A673 (cell line): ENCODE measurements around the gene ANKS1B.

ENCODE experiments used
- EZH2 ChIP-seq: fragments of 200-600 bp; sonication (generic); IDR thresholded peaks from 2 replicates; pipeline ENCODE4 v1.6.1; 2017; ENCODE audit warnings: borderline replicate concordance, low read depth, mild to moderate bottlenecking, mixed read lengths, antibody characterized with exemption, low read length; ENCODE audit not compliant: poor library complexity, severe bottlenecking
- TF ChIP-seq, protein P1 (sequence below): fragments of 300-800, 200-600 bp; sonication (generic); conservative IDR thresholded peaks from 2 replicates; pipeline ENCODE4 v1.5.1; 2017; ENCODE audit warnings: low read depth, mild to moderate bottlenecking, antibody characterized with exemption, low read length, moderate library complexity, mixed read lengths

DNA sequence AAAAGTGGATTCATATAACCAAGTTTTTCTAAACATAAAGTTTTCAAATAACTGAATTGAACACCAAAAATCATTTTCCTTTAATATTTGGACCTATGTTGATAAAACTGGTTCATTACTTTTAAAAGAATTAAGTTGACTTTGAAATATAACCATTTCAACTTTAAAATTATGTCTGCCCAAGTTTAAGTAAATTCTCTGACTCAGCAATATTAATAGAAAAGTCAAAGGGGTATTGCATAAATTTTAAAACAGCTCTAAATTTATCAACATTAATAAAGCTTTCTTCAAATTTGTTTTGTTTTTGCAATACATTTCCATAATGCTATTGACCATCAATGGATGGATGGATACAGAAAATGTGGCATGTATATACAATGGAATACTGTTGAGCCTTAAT is 505.6 kb downstream of the ANKS1B start:
- TF ChIP-seq, protein P1, sequence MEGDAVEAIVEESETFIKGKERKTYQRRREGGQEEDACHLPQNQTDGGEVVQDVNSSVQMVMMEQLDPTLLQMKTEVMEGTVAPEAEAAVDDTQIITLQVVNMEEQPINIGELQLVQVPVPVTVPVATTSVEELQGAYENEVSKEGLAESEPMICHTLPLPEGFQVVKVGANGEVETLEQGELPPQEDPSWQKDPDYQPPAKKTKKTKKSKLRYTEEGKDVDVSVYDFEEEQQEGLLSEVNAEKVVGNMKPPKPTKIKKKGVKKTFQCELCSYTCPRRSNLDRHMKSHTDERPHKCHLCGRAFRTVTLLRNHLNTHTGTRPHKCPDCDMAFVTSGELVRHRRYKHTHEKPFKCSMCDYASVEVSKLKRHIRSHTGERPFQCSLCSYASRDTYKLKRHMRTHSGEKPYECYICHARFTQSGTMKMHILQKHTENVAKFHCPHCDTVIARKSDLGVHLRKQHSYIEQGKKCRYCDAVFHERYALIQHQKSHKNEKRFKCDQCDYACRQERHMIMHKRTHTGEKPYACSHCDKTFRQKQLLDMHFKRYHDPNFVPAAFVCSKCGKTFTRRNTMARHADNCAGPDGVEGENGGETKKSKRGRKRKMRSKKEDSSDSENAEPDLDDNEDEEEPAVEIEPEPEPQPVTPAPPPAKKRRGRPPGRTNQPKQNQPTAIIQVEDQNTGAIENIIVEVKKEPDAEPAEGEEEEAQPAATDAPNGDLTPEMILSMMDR: no peak
- TF ChIP-seq EZH2: no peak
